GM21825 (cell line): ENCODE results near the gene FAAP20.
A peak's percentile ranks its signal among the peaks of the same experiment; 100 is the strongest.

Experiments
- ATAC-seq: cut with Tn5 transposase; IDR thresholded peaks from one replicate; pipeline ENCODE4 v1.9.1; 2021; ENCODE audit warnings: mild to moderate bottlenecking, moderate library complexity; ENCODE audit not compliant: unreplicated experiment

FAAP20 gene

GRCh38 chr1:2212532-2213491 lies 18.2 kb upstream of the FAAP20 start:
- ATAC-seq: no peak

DNA sequence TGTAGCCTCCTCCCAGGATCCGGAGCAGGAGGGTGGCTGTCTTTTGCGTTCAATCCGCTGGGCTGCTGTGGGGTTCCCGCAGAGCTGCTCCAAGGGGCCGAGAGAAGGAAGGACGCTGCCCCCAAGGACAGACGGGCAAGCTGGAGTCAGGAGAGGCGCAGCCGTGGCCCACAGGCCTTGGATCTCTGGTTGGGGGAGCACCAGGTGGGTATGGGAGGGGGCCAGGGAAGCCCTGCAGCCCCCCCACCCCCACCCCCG lies 17.6 kb upstream of the FAAP20 start:
- no peak for ATAC-seq

DNA sequence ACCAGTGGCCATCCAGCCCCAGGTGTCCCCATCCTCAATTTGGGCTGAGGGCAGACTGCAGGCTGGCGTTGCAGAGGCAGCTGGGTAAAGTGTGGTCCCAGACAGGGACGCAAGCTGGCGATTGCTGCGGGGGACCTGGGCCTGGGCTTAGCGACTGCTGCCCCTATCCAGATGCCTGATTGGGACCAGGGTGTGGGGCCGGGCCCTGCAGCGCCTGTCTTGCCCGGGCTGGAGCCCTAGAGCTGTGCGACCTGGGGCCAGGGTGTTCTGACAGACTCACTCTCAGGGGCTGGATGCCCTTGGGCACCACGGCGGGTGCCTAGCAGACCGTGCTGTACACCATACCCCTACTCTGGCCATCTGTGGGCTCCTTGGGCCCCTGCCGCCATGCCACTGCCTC lies 16.2 kb upstream of the FAAP20 start:
- no peak for ATAC-seq

- no peak for ATAC-seq
Observed at GRCh38 chr1:2210084-2210653, 15.6 kb upstream of the FAAP20 start.

DNA sequence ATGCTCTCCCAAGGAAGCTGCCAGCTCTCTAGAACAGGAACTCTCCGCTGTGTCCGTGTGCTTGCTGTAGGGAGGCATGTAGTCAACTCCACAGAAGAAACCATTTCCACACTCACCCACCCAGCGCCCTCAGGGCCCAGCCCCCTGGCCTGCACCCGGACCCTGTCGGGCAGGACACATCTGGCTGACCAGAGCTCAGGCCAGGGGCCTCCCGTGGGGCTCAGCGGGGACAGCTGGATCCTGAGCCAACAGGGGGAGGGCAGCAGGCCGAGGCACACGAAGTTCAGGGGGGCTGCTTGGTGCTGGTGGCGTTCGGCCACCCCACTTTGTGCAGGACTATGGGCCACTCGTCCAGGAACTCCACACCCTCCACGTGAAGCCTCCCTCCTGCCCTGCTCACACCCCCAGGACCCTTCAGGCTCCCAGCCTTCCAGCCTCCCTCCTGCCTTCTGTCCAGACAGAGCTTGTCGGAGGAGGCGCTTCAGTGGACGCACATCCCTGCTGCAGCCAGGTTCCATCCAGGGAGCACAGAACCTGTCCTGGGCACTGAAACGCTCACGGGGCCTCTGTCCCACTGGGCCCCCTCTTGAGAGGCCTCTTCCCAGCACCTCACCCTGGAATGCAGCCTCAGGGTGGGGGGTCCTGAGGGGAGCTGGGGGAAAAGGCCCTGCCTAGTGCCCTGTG lies 15.0 kb upstream of the FAAP20 start:
- ATAC-seq: no peak

DNA sequence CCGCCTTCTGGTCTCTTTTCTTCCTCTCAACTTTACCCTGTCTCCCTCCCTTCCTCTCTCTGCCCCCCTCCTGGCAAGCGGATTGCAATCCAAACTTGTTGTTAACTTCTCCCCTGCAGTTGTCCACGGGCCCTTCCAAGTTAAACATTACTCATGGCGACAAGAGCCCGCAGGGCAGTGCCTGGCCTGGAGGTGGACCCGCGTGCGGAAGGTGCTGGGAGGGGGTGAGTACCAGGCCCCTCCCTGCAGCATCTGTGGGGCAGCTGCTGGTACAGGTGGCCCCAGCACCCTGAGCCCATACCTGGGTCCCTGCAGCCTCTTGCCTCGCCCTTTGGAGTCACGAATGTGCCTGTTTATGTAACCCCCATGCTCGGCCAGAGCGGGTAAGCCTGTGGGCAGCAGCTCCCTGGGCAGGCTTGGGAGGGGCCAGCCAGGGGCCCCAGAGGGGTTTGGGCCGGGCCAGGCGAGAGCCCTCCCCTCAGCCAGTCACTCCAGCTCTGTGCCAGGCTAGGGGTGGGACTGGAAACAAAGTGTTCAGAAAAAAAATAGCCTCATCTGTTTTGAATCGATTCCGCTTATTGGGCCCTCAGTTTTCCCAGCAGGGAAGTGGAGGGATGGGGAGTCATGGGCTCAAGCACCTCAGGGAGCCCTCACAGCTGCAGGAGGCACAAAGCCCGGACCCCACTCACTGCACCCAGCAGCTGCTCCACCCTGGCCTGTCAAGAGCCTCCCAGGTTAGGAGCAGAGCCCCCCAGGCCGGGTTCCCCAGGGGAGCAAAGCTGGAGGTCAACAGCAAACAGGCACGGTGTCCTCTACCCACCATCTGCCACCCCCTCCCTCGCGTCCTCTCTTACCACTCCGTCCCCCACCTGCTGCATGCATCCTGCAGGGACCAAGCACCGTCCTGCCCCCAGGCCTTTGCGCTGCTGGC lies 14.0 kb upstream of the FAAP20 start:
- no peak for ATAC-seq

- ATAC-seq: no peak
Observed at GRCh38 chr1:2206813-2207487, 12.4 kb upstream of the FAAP20 start.

DNA sequence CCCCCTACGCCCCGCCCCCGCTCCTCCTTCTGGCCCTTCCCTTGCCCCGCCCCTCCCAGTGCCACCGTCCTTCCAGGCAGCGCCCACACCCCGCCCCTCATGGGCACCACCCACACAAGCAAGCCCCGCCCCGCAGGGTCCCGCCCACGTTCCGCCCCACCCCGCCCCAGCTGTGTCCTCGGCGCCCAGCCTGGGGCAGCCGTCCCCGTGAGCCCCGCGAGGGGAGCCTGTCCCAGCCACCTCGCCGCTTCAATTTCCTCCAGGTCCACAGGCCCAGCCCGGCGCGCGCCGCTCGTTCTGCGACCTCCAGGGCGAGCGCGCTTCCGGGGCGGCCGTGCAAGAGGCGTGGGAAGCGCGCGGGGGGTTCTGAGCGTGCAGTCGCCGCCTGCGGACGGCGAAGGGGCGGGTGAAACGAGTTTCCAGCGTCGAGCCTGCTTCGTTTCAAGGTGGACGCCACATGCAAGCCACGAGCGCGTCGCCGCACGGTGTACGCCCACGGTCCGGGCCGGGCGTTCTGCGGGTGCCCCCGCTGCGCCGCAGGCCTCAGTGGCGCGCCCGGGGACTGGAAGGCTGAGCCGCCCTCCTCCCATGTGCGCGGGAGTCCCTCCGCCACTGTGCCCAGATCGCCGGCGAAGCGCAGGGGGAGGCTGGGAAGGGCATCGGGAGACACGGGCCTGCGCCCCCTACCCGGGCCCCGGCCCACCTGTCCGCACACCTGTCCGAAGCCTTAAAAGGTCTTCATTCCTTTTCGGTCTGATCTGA lies 10.8 kb upstream of the FAAP20 start:
- ATAC-seq: peak; percentile 55

DNA sequence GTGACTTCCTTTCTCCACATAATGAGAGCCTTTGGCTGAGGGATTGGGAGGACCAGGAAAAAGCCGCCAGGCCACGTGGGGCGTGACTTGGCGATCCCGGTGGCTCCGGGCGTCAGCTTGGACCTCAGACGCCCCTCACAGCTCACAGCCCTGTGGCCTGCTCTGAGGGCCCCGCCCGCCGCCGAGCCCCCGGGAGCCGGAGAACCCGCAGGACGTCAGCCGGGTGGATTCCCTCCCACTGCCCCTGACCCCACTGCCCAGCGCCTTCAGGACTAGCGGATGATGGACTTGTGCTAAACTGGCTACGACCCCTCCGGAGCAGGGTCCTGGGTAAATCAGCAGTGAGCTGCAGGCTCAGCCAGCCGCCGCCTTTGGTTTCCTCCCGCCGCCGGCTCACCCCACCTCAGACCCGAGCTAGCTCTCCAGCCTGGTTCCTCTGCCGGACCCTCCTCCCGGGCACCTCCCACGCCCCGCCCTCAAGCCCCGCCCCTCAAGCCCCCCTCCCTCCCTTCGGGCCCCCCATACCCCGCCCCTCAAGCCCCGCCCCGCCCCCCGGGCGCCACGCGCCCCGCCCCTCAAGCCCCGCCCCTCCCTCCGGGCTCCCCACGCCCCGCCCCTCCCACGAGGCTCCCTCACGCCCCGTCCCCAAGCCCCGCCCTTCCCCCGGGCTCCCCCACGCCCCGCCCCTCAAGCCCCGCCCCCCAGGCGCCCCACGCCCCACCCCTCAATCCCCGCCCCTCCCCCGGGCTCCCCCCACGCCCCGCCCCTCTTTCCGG lies 10.0 kb upstream of the FAAP20 start:
- ATAC-seq: no peak

DNA sequence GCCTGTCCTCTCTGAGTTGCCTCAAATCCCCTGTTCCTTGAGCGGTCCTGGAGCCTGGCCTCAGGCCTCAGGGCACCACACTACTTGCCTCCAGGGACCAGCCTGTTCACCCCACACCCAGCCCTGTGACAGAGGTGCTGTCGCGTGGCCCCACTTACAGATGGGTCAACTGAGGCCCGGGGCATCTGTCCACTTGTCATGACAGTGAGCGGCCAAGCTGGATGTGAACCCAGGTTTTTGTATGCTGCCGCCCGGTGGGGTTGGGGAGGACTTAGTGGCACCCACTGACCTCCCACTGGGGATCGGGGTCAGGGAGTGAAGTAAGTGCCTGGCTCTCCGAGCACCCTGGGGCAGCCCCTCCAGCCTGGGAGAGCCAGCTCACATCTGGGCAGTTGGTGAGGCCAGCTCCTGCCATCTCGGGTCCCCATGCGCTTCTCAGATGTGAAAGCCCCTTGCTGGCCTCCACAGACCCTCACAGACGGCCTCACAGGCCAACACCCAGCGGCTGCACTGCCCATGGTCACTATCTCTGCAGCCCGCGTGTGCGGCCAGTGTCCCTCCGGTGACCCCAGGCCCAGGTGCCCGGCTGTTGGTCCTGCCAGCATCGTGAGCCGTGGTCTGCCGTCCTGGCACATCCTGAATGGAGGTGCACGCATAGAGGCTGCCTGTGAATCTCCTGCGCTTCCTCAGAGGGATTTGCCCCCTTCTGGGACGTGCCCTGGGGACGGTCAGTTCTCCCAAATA lies 9.3 kb upstream of the FAAP20 start:
- ATAC-seq: no peak

DNA sequence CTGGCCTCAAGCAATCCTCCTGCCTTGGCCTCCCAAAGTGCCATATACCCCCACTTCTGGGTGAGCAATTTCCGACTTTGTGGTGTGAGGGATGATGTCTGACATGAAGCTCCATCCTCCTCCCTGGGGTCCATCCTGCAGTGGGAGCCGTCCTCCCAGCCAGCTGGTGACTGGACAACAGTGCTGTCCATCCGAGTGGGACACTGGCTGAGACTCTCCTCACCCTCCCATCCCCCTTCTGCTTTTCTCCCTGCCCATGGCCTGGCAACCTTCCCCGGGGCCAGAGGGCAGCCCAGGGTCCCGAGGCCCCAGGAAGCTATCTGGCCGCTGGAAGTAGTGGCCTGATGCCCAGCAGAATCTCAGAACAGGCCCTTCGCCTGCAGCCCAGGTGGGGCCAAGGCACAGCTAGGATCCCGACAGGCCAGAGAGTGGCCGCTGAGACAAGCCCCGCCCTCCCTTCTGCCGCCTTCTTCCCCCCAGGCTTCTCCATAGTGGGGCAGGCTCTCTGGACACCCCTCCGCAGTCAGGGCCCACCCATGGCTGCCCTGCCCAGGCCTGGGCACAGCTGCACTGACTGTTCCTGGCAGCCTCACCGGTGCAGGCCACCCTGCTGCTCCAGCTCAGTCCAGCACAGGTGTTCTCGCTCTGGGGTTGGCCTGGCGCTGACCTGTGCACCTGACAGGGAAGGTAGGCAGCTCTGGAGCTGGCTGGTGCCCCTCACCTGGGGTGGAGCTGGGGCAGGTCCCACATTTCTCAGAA lies 8.4 kb upstream of the FAAP20 start:
- ATAC-seq: no peak

DNA sequence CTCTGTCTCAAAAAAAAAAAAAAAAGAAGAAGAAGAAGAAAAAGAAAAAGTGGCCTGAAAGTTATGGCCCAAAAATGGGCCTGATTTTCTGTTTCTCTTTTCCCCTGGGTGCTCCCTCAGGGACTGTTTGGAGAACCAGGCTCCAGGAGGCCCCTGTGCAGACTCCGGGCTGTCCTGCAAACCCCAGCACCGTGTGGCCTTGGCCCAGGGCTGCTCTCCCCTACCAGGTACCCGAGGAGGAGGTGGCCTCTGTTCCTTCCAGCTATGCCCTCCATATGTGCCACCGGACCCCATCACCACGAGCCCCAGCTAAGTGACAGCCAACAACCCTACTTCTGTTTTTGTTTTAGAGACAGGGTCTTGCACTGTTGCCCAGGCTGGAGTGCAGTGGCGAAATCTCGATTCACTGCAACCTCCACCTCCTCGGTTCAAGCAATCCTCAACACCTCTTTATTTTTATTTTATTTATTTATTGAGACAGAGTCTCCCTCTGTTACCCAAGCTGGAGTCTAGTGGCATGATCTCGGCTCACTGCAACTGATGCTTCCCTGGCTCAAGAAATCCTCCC lies 7.5 kb upstream of the FAAP20 start:
- no peak for ATAC-seq

GRCh38 chr1:2201062-2201461 lies 6.5 kb upstream of the FAAP20 start:
- no peak for ATAC-seq

DNA sequence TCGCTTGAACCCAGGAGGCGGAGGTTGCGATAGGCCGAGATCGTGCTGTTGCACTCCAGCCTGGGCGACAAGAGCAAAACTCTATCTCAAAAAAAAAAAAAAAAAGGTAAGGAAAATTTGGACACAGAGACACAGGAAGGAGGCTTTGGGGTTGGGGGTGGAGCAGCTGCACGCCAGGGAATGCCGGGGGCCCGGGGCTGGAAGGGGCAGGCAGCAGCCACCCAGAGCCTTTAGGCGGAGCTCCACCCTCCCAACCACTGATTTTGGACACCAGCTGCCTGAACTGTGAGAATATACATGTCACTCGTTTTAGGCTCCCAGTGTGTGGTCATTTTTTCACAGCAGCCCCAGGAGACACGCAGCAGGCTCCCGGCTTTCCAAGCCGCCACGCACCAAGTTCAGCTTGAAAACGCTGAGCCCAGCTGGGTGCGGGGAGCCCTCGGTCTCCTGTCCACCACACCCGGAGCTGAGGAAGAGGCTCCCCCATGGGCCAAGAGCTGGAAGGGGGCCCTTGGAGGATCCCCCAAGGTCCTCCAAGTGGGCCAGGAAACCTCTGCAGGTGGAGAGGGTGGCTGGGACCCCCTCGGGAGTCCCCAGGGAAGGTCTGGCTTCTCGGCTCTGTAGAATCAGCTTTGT lies 5.9 kb upstream of the FAAP20 start:
- ATAC-seq: no peak

- ATAC-seq: no peak
Observed at GRCh38 chr1:2199042-2199810, 4.7 kb upstream of the FAAP20 start.

- no peak for ATAC-seq
Observed at GRCh38 chr1:2198571-2198970, 4.0 kb upstream of the FAAP20 start.
